CD14-positive monocyte (primary cell): ENCODE data around the gene MCCC2. TPM values are rescaled to one million over a fixed set of nuclear protein-coding genes. Genes with fewer than 3 reads are reported as not detected.
"Not testable (repeated sequence)": the region's sequence is repeated elsewhere in the genome, so short reads cannot be mapped to it uniquely, and the experiment has no call there.

Experiments used
- DNase-seq, 3 donors: peaks; one replicate each; pipeline ENCODE4 v3.0.0-alpha.2; 2011 to 2022
- H2AFZ ChIP-seq: 2 replicates; pipeline ENCODE4 v1.6.0; 2012; ENCODE audit warnings: mild to moderate bottlenecking, low read depth, low read length, inconsistent platforms; ENCODE audit not compliant: insufficient read depth, poor library complexity, severe bottlenecking
- H3K27ac ChIP-seq, 2 donors: 1 replicate in 1 of 2; 2 replicates in 1 of 2; pipeline ENCODE4 v1.5.1; 2012 to 2013; ENCODE audit warnings: low read length in 2 of 2, control low read depth in 1 of 2, inconsistent platforms in 1 of 2, low read depth in 1 of 2, mild to moderate bottlenecking in 1 of 2
- H3K27me3 ChIP-seq, 2 donors: one replicate each; pipeline versions ENCODE4 v1.6.0 to v1.6.1; 2011 to 2013; ENCODE audit warnings: low read length in 2 of 2; ENCODE audit not compliant: control insufficient read depth in 2 of 2, insufficient read depth in 2 of 2
- H3K36me3 ChIP-seq, 2 donors: replicated peaks in 1 of 2; 1 replicate in 1 of 2; 2 replicates in 1 of 2; pipeline versions ENCODE4 v1.5.1 to v1.6.1; 2012 to 2013; ENCODE audit warnings: low read length in 2 of 2, control low read depth in 1 of 2, inconsistent platforms in 1 of 2, mild to moderate bottlenecking in 1 of 2; ENCODE audit not compliant: insufficient read depth in 2 of 2, control insufficient read depth in 1 of 2
- H3K4me1 ChIP-seq, 2 donors: 1 replicate in 1 of 2; 2 replicates in 1 of 2; pipeline versions ENCODE4 v1.5.1 to v1.6.1; 2012 to 2013; ENCODE audit warnings: low read length in 2 of 2, control low read depth in 1 of 2, inconsistent platforms in 1 of 2, mild to moderate bottlenecking in 1 of 2, moderate library complexity in 1 of 2; ENCODE audit not compliant: insufficient read depth in 2 of 2, control insufficient read depth in 1 of 2
- H3K4me2 ChIP-seq: replicated peaks from 2 replicates; pipeline ENCODE3; 2012; ENCODE audit warnings: low read length, moderate library complexity, mild to moderate bottlenecking; ENCODE audit not compliant: poor library complexity, severe bottlenecking; ENCODE audit errors: extremely low read depth
- H3K4me3 ChIP-seq, 3 experiments: fragments of 200-600 bp in 1 of 3; sonication (generic) in 1 of 3; replicated peaks in 1 of 3; 1 replicate in 2 of 3; 2 replicates in 1 of 3; pipeline ENCODE4 v1.5.1; 2011 to 2013; ENCODE audit warnings: low read length in 3 of 3, mild to moderate bottlenecking in 3 of 3, control low read depth in 2 of 3, low read depth in 2 of 3, inconsistent platforms in 1 of 3, moderate library complexity in 1 of 3
- H3K79me2 ChIP-seq: 2 replicates; pipeline ENCODE4 v1.6.0; 2012; ENCODE audit warnings: mild to moderate bottlenecking, control low read depth, inconsistent platforms, low read length, moderate library complexity; ENCODE audit not compliant: insufficient read depth
- H3K9ac ChIP-seq: 2 replicates; pipeline ENCODE4 v1.6.0; 2017; ENCODE audit warnings: low read length, mild to moderate bottlenecking; ENCODE audit not compliant: insufficient read depth, poor library complexity, severe bottlenecking
- H3K9me3 ChIP-seq, 2 donors: replicated peaks in 1 of 2; 1 replicate in 1 of 2; 2 replicates in 1 of 2; pipeline versions ENCODE4 v1.5.1 to v1.6.1; 2012 to 2013; ENCODE audit warnings: low read length in 2 of 2, control low read depth in 1 of 2; ENCODE audit not compliant: control insufficient read depth in 1 of 2, insufficient read depth in 1 of 2
- H4K20me1 ChIP-seq: 2 replicates; pipeline ENCODE4 v1.6.0; 2012; ENCODE audit warnings: mild to moderate bottlenecking, low read length, control low read depth, moderate library complexity; ENCODE audit not compliant: insufficient read depth
- H3K27ac Mint-ChIP-seq, 7 donors: one replicate each; pipeline ENCODE4 v1.8.0; 2020; ENCODE audit warnings: mild to moderate bottlenecking in 7 of 7, mixed read lengths in 7 of 7, moderate library complexity in 6 of 7, inconsistent platforms in 2 of 7
- H3K27me3 Mint-ChIP-seq, 3 donors: one replicate each; pipeline ENCODE4 v1.8.0; 2021 to 2022; ENCODE audit warnings: low read depth in 3 of 3, mild to moderate bottlenecking in 3 of 3, mixed read lengths in 3 of 3, moderate library complexity in 3 of 3, inconsistent platforms in 1 of 3
- H3K36me3 Mint-ChIP-seq, 2 donors: one replicate each; pipeline ENCODE4 v1.8.0; 2020; ENCODE audit warnings: mixed read lengths in 2 of 2, inconsistent platforms in 1 of 2, mild to moderate bottlenecking in 1 of 2
- H3K4me1 Mint-ChIP-seq: one replicate; pipeline ENCODE4 v1.8.0; 2020; ENCODE audit warnings: mild to moderate bottlenecking, mixed read lengths
- H3K4me3 Mint-ChIP-seq, 2 donors: one replicate each; pipeline ENCODE4 v1.8.0; 2020; ENCODE audit warnings: mild to moderate bottlenecking in 2 of 2, mixed read lengths in 2 of 2, moderate library complexity in 1 of 2
- H3K9me3 Mint-ChIP-seq, 7 donors: one replicate each; pipeline ENCODE4 v1.8.0; 2020 to 2022; ENCODE audit warnings: mixed read lengths in 7 of 7, mild to moderate bottlenecking in 6 of 7, moderate library complexity in 6 of 7, inconsistent platforms in 2 of 7
- CTCF ChIP-seq: fragments of 200-600 bp; IDR thresholded peaks from one replicate; pipeline ENCODE4 v1.8.0; 2022; ENCODE audit warnings: antibody characterized with exemption, mild to moderate bottlenecking
- WGBS: methylation state at CpG from one replicate; pipeline ENCODE4 v1.1.5; 2013; ENCODE audit warnings: missing lambda C conversion rate; ENCODE audit not compliant: insufficient coverage; 5-methylcytosine and 5-hydroxymethylcytosine counted together
- intact Hi-C, 2 donors: fragments of 100-400 bp; cut with micrococcal nuclease; formaldehyde crosslinking; loops; one replicate each; pipeline versions ENCODE4 v1.15.0 to v1.15.1; 2023
- polyA plus RNA-seq, 3 donors: library from polyadenylated mRNA; depleted of rRNA in 1 of 3; unstranded in 2 of 3; stranded (reverse) in 1 of 3; fragments of 300-500 nt in 2 of 3; fragments of >200 nt in 1 of 3; fragmentation: Illumina TruSeq in 2 of 3; gene quantifications; 1 replicate in 2 of 3; 2 replicates in 1 of 3; pipeline ENCODE4 v1.2.3, GENCODE V29; 2012 to 2021

MCCC2 gene
- polyA plus RNA-seq, 3 donors: 15.4 to 21.9 (median 16.5) TPM

- no peaks in the 10 kb centered on the region for H3K27me3 ChIP-seq
- H3K4me3 Mint-ChIP-seq: no peak overlapping the region
- DNase-seq: no peak
- H3K9me3 Mint-ChIP-seq: peaks cover 0 to 5% (median 0%) of the 10 kb centered on the region in 7 donors
- H3K27me3 Mint-ChIP-seq: no peaks in the 10 kb centered on the region
- H3K4me2 ChIP-seq: no peak overlapping the region
- H2AFZ ChIP-seq: no peak overlapping the region
- whole genome bisulfite sequencing: 94% methylated on average over 1 of the region's 1 CpG
- intact Hi-C loops: no loop called here
- no peaks in the 10 kb centered on the region for H3K9me3 ChIP-seq
- H3K36me3 ChIP-seq: peaks cover 51 to 78% of the 10 kb centered on the region in 2 donors
- H3K79me2 ChIP-seq: no peaks in the 10 kb centered on the region
- no peak overlapping the region for H3K4me3 ChIP-seq
- H3K36me3 Mint-ChIP-seq: peaks cover 60 to 75% of the 10 kb centered on the region in 2 donors
- peak overlapping the region in 2 of 7 donors; percentile 50 to 55 for H3K27ac Mint-ChIP-seq
- no peak overlapping the region for H3K9ac ChIP-seq
- no peaks in the 10 kb centered on the region for H4K20me1 ChIP-seq
- no peaks in the 10 kb centered on the region for H3K4me1 ChIP-seq
- no peak for TF ChIP-seq CTCF
- no peak overlapping the region for H3K27ac ChIP-seq
- H3K4me1 Mint-ChIP-seq: no peaks in the 10 kb centered on the region
Observed at GRCh38 chr5:71600783-71601182, 13.6 kb downstream of the MCCC2 start.

GRCh38 chr5:71601222-71602026 lies 14.3 kb downstream of the MCCC2 start:
- Histone ChIP-seq H3K4me3 (no peak overlapping the region), H3K4me2 (no peak overlapping the region), H3K27me3 (no peaks in the 10 kb centered on the region), H3K4me1 (no peaks in the 10 kb centered on the region), H3K9ac (no peak overlapping the region), H3K9me3 (no peaks in the 10 kb centered on the region), H2AFZ (no peak overlapping the region), H4K20me1 (no peaks in the 10 kb centered on the region), H3K79me2 (no peaks in the 10 kb centered on the region), H3K36me3 (peaks cover 46 to 73% of the 10 kb centered on the region in 2 donors), H3K27ac (no peak overlapping the region)
- DNase-seq: peak in 2 of 3 donors; percentile 3 to 22
- H3K4me1 Mint-ChIP-seq: no peaks in the 10 kb centered on the region
- H3K27ac Mint-ChIP-seq: peak overlapping the region in 1 of 7 donors; percentile 23
- WGBS: 100% methylated on average over 1 of the region's 6 CpGs
- no peaks in the 10 kb centered on the region for H3K27me3 Mint-ChIP-seq
- peaks cover 57 to 73% of the 10 kb centered on the region in 2 donors for H3K36me3 Mint-ChIP-seq
- TF ChIP-seq CTCF: peak; percentile 73
- intact Hi-C loops: no loop called here
- H3K4me3 Mint-ChIP-seq: no peak overlapping the region
- peaks cover 0 to 5% (median 0%) of the 10 kb centered on the region in 7 donors for H3K9me3 Mint-ChIP-seq

GRCh38 chr5:71609916-71610315 lies 22.8 kb downstream of the MCCC2 start:
- H3K9ac ChIP-seq, H3K4me1 ChIP-seq, H3K27me3 ChIP-seq, H3K79me2 ChIP-seq, H4K20me1 ChIP-seq, H3K4me2 ChIP-seq, H3K9me3 ChIP-seq, H3K4me3 ChIP-seq, H3K27ac ChIP-seq, H3K4me3 Mint-ChIP-seq, H3K27me3 Mint-ChIP-seq, DNase-seq, intact Hi-C loops, H3K4me1 Mint-ChIP-seq, H3K27ac Mint-ChIP-seq, H2AFZ ChIP-seq: not testable (repeated sequence)
- Mint-ChIP-seq H3K9me3 (peaks cover 0 to 15% (median 3%) of the 10 kb centered on the region in 7 donors), H3K36me3 (peaks cover 39 to 53% of the 10 kb centered on the region in 2 donors)
- peaks cover 8 to 18% of the 10 kb centered on the region in 2 donors for H3K36me3 ChIP-seq
- no CpG with 5 or more reads among the region's 16 CpGs for WGBS
